Choroid plexus epithelial cell (primary cell): Measurements from ENCODE around the gene TSPYL1.

Experiments used
- DNase-seq: peaks from one replicate; pipeline ENCODE4 v3.0.0-alpha.2; 2010; ENCODE audit warnings: low read depth
- H3K4me3 ChIP-seq: 2 replicates; pipeline ENCODE4 v1.5.1; 2011; ENCODE audit warnings: low read depth, mild to moderate bottlenecking, control low read depth, low read length, moderate library complexity
- TF ChIP-seq, protein P1 (sequence below): conservative IDR thresholded peaks from 2 replicates; pipeline ENCODE4 v1.5.1; 2011; ENCODE audit warnings: low read depth, mild to moderate bottlenecking, control low read depth, inconsistent platforms, low read length, moderate library complexity

Gene TSPYL1

DNA sequence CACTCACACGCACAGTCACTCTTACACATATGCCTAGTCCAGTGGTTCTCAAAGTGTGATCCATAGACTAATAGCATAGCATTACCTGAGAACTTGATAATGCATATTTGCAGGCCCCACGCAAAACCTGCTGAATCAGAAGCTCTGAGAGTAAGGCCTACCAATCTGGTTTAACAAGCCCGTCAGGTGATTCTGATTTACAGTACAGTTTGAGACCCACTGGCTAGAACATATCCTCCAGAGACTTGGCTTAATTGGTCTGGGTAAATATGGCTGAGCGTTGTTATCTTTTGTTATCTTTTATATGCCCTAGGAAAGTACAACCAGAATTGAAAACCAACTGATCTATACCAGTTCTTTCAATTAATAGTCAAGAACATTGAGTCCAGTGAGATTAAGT is 35.4 kb downstream of the TSPYL1 start:
- no peak overlapping the region for H3K4me3 ChIP-seq
- no peak for DNase-seq
- TF ChIP-seq, protein P1, sequence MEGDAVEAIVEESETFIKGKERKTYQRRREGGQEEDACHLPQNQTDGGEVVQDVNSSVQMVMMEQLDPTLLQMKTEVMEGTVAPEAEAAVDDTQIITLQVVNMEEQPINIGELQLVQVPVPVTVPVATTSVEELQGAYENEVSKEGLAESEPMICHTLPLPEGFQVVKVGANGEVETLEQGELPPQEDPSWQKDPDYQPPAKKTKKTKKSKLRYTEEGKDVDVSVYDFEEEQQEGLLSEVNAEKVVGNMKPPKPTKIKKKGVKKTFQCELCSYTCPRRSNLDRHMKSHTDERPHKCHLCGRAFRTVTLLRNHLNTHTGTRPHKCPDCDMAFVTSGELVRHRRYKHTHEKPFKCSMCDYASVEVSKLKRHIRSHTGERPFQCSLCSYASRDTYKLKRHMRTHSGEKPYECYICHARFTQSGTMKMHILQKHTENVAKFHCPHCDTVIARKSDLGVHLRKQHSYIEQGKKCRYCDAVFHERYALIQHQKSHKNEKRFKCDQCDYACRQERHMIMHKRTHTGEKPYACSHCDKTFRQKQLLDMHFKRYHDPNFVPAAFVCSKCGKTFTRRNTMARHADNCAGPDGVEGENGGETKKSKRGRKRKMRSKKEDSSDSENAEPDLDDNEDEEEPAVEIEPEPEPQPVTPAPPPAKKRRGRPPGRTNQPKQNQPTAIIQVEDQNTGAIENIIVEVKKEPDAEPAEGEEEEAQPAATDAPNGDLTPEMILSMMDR = no peak

DNA sequence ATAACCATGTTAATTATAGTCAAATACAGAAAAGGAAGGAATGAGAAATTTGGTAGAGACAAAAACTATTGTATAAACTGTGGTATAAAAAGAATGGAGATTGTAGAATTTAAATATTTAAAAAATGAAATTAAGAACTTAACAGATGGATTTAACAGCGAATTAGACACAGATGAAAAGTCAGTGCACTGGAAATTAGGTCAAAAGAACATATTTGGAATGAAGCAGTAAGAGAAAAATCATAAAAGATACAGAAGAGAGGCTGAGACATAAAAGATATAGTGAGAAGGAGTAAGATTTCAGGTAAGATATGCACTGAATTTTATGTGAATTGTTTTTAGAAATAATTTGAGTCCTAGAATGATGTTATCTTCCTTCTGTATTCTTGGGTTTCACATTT is 39.9 kb downstream of the TSPYL1 start:
- no peak for DNase-seq
- TF ChIP-seq, protein P1 = no peak
- no peak overlapping the region for H3K4me3 ChIP-seq

DNA sequence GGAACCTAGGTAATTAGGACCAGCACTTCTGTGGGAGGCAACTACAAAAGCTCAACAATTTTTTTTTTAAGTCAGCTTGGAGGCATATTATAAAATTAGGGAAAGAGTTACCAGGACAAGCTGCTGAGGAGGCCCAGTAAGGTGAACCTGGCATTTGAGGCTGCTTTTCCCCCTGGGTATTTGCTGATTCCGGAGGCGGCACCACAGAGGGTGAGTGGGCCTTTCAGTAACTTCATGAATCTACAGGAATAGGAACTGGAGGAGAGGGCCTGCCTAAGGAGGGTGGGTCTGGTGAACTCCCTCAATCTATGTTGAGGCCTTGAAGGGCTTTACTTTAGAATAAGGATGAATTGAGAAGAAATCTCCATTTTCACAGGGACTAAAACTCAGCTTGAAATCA is 40.5 kb downstream of the TSPYL1 start:
- DNase-seq = no peak
- TF ChIP-seq, protein P1 = no peak
- no peak overlapping the region for H3K4me3 ChIP-seq

DNA sequence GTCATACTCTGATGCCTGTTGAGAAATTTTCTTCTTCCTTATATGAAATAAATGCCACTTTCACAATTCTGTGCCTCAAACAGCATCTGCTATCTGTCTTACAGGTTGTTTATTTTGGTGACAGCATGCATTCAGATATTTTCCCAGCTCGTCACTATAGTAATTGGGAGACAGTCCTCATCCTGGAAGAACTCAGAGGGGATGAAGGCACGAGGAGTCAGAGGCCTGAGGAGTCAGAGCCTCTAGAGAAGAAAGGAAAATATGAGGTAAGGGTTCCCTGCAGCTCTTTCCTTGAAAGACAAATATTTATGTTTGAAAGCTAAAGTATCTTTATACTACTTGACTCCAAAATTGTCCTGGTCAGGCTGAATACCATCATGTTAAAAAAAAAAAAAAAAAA is 41.6 kb downstream of the TSPYL1 start:
- TF ChIP-seq, protein P1 = no peak
- peak; percentile 30 for DNase-seq
- H3K4me3 ChIP-seq = no peak overlapping the region

DNA sequence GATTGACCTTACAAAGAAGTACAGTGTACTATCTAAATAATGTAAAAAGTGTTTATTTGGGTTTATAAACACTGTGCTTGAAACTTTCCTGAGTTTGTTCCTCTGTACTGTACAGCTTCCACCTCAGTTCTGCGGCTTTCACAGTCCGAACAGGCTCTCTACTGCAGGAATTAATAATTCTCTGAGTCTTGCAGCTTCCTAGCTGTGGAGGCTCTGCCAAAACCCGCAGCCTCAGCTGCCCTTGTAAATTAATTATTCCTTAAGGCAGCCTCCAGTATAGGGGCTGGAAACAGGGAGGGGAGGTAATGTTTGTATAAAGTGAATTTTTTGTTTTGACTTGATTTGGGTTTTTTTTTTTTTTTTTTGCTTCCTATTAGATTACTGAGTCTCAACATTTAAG is 45.0 kb downstream of the TSPYL1 start:
- no peak overlapping the region for H3K4me3 ChIP-seq
- TF ChIP-seq, protein P1 = no peak
- DNase-seq = no peak

DNA sequence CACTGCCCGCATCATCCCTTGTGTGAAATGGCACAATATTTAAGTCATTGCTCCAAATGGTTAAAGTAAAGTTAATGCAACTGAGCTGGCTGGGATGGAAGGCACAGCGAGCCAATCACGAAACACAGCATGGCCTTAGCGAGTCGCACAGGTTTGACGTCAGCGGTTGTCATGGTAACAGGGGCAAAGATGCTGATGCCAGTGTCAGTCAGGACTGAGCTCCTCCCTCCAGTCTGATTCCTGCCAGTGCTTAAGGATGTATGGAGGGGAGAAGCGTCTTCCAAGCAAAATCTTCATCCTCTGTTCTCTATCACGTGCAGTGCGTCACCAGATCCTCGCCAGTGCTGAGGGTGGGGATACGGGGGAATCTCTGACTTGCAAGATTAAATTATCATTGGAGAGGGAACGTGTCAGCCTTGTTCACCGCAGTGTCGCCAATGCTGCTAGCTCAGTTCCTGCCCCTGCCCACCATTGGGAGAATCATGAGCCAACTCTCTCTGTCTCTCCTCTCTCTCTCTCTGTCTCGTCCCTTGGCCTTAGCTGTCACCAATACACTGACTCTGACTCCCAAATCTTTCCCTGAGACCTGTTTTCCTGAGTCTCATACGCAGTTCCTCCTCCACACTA is 50.3 kb downstream of the TSPYL1 start:
- peak overlapping the region; percentile 50 for H3K4me3 ChIP-seq
- TF ChIP-seq, protein P1 = no peak
- peak; percentile 97 for DNase-seq
